Cardiac muscle cell (in vitro differentiated cells and primary cell): ENCODE data around the gene FRMD3. TPM values are rescaled to one million over a fixed set of nuclear protein-coding genes. Genes with fewer than 3 reads are reported as not detected.
A peak's percentile ranks its signal among the peaks of the same experiment; 100 is the strongest.

Source experiments
- DNase-seq, 2 donors: peaks; one replicate each; pipeline versions ENCODE4 v3.0.0 to v3.0.0-alpha.2; 2010 to 2017; ENCODE audit warnings: low read depth in 1 of 2, low spot score in 1 of 2
- H3K27ac ChIP-seq: fragments of 200-600 bp; sonication (generic); 2 replicates; pipeline ENCODE4 v1.5.1; 2016
- H3K27me3 ChIP-seq: fragments of 200-600 bp; sonication (generic); 2 replicates; pipeline ENCODE4 v1.6.0; 2016; ENCODE audit warnings: control low read depth
- H3K36me3 ChIP-seq: fragments of 200-600 bp; sonication (generic); 2 replicates; pipeline ENCODE4 v1.5.1; 2016; ENCODE audit warnings: control low read depth
- H3K4me1 ChIP-seq: fragments of 200-600 bp; sonication (generic); 2 replicates; pipeline ENCODE4 v1.8.1; 2017; ENCODE audit warnings: low read depth, mild to moderate bottlenecking, mixed run types
- H3K4me3 ChIP-seq: fragments of 200-600 bp; sonication (generic); 2 replicates; pipeline ENCODE4 v1.5.1; 2016; ENCODE audit warnings: mild to moderate bottlenecking
- H3K9me3 ChIP-seq: fragments of 200-600 bp; sonication (generic); 2 replicates; pipeline ENCODE4 v1.5.1; 2017; ENCODE audit warnings: low read depth, mild to moderate bottlenecking, control low read depth
- polyA plus RNA-seq: library from polyadenylated mRNA; unstranded; fragments of >200 nt; fragmentation: Nextera tagmentation; extraction: Ambion mirVana; gene quantifications from 2 replicates; pipeline ENCODE4 v1.2.1, GENCODE V29; 2016
- total RNA-seq: library from RNA; depleted of rRNA; stranded (reverse); fragments of >200 nt; gene quantifications from 2 replicates; pipeline ENCODE4 v1.2.3, GENCODE V29; 2016
- TF ChIP-seq, protein P1 (sequence below): IDR thresholded peaks from 2 replicates; pipeline ENCODE4 v1.5.1; 2012; ENCODE audit warnings: low read depth, mild to moderate bottlenecking, low read length

The FRMD3 gene
- total and polyA plus RNA-seq, 2 experiments from 2014 or later = 61.5 to 66.4 TPM

DNA sequence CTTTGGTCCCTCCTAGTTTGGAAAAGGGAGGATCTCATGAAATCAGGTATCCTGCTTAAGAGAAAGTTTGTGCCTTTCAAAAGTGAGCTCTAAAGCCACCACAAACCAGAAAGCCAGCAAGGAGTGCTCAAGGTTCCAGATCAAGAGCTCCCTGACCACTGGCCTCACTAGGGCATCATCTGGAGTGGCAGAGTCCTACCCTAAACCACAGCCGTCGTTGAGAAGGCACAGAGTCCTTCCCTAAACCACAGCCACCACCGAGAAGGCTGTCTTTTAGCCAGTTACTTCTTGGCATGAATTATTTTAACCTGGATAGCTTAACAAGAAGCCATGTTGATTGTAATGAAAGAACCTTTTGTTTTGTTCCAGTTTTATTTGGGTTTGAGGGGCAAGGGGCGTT is 102.9 kb downstream of the FRMD3 start:
- TF ChIP-seq, protein P1, sequence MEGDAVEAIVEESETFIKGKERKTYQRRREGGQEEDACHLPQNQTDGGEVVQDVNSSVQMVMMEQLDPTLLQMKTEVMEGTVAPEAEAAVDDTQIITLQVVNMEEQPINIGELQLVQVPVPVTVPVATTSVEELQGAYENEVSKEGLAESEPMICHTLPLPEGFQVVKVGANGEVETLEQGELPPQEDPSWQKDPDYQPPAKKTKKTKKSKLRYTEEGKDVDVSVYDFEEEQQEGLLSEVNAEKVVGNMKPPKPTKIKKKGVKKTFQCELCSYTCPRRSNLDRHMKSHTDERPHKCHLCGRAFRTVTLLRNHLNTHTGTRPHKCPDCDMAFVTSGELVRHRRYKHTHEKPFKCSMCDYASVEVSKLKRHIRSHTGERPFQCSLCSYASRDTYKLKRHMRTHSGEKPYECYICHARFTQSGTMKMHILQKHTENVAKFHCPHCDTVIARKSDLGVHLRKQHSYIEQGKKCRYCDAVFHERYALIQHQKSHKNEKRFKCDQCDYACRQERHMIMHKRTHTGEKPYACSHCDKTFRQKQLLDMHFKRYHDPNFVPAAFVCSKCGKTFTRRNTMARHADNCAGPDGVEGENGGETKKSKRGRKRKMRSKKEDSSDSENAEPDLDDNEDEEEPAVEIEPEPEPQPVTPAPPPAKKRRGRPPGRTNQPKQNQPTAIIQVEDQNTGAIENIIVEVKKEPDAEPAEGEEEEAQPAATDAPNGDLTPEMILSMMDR = no peak
- H3K27me3 ChIP-seq = no peaks in the 10 kb centered on the region
- no peak for DNase-seq
- no peaks in the 10 kb centered on the region for H3K9me3 ChIP-seq
- no peaks in the 10 kb centered on the region for H3K36me3 ChIP-seq
- no peak overlapping the region for H3K4me3 ChIP-seq
- H3K4me1 ChIP-seq = peaks cover 6% of the 10 kb centered on the region
- H3K27ac ChIP-seq = no peak overlapping the region

GRCh38 chr9:83434254-83434653 is 103.9 kb downstream of the FRMD3 start:
- no peaks in the 10 kb centered on the region for H3K36me3 ChIP-seq
- DNase-seq = no peak
- no peak overlapping the region for H3K4me3 ChIP-seq
- H3K9me3 ChIP-seq = no peaks in the 10 kb centered on the region
- TF ChIP-seq, protein P1 = no peak
- H3K27me3 ChIP-seq = no peaks in the 10 kb centered on the region
- H3K27ac ChIP-seq = no peak overlapping the region
- peaks cover 6% of the 10 kb centered on the region for H3K4me1 ChIP-seq

- Histone ChIP-seq H3K27me3 (no peaks in the 10 kb centered on the region), H3K4me3 (no peak overlapping the region), H3K4me1 (peaks cover 6% of the 10 kb centered on the region), H3K36me3 (no peaks in the 10 kb centered on the region), H3K9me3 (no peaks in the 10 kb centered on the region), H3K27ac (no peak overlapping the region)
- TF ChIP-seq, protein P1 = no peak
- no peak for DNase-seq
Observed at GRCh38 chr9:83433846-83434245, 104.4 kb downstream of the FRMD3 start.

GRCh38 chr9:83432877-83433550 is 105.2 kb downstream of the FRMD3 start:
- H3K4me1 ChIP-seq = peaks cover 6% of the 10 kb centered on the region
- H3K4me3 ChIP-seq = no peak overlapping the region
- TF ChIP-seq, protein P1 = no peak
- H3K27me3 ChIP-seq = no peaks in the 10 kb centered on the region
- H3K27ac ChIP-seq = no peak overlapping the region
- H3K9me3 ChIP-seq = no peaks in the 10 kb centered on the region
- no peaks in the 10 kb centered on the region for H3K36me3 ChIP-seq
- no peak for DNase-seq

DNA sequence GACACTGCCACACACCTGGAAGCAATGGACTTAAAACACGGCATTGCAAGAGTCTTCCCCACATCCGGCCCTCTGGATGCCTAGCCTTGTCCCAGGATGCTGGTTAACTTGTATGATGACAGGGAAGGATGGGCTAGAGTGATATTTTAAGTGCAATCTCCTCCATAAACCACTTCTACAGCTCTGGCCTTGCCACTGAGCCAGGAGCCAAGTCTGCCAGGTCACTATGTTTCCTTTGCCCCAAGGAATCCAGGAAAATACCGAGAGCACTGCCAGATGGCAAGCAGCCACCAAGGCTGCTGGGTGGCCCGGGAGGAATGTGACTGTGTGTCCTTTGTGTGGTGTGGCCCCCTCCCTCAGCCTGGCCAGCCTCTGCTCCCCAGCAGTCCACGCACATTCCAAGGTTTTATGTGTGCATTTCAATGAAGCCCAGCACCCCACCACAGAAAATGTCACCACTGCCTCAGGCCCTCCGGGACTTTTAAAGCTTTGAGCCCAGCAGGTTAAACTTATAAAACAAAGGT is 106.0 kb downstream of the FRMD3 start:
- H3K4me1 ChIP-seq = peaks cover 6% of the 10 kb centered on the region
- H3K27ac ChIP-seq = no peak overlapping the region
- no peaks in the 10 kb centered on the region for H3K9me3 ChIP-seq
- TF ChIP-seq, protein P1 = no peak
- DNase-seq = peak in 1 of 2 donors; percentile 52
- H3K36me3 ChIP-seq = no peaks in the 10 kb centered on the region
- H3K27me3 ChIP-seq = no peaks in the 10 kb centered on the region
- H3K4me3 ChIP-seq = no peak overlapping the region
